HEK293 (cell line): Measurements from ENCODE around the gene MYLK.

Experiments
- ATF2 ChIP-seq: fragments of 450-650 bp; formaldehyde crosslinking; IDR thresholded peaks from 2 replicates; pipeline ENCODE4 v1.5.1; 2016; ENCODE audit warnings: missing biosample characterization, missing genetic modification characterization, low read depth
- CTCF ChIP-seq: fragments of 450-650 bp; formaldehyde crosslinking; IDR thresholded peaks from 2 replicates; pipeline ENCODE4 v1.5.1; 2016; ENCODE audit warnings: missing biosample characterization, missing genetic modification characterization
- MYNN ChIP-seq: fragments of 450-650 bp; formaldehyde crosslinking; IDR thresholded peaks from 2 replicates; pipeline ENCODE4 v1.5.1; 2016; ENCODE audit warnings: missing biosample characterization, missing genetic modification characterization, borderline replicate concordance
- ZBTB21 ChIP-seq: fragments of 450-650 bp; formaldehyde crosslinking; IDR thresholded peaks from 2 replicates; pipeline ENCODE4 v1.5.1; 2017; ENCODE audit warnings: missing biosample characterization, missing genetic modification characterization
- ZBTB26 ChIP-seq: fragments of 450-650 bp; formaldehyde crosslinking; optimal IDR thresholded peaks from 2 replicates; pipeline ENCODE3; 2016; ENCODE audit warnings: missing biosample characterization, mild to moderate bottlenecking, missing genetic modification characterization
- ZNF121 ChIP-seq: fragments of 450-650 bp; formaldehyde crosslinking; IDR thresholded peaks from 2 replicates; pipeline ENCODE4 v1.5.1; 2016; ENCODE audit warnings: missing biosample characterization, missing genetic modification characterization
- ZNF239 ChIP-seq: fragments of 450-650 bp; formaldehyde crosslinking; IDR thresholded peaks from 2 replicates; pipeline ENCODE4 v1.5.1; 2016; ENCODE audit warnings: missing biosample characterization, missing genetic modification characterization
- ZNF248 ChIP-seq: fragments of 450-650 bp; formaldehyde crosslinking; IDR thresholded peaks from 2 replicates; pipeline ENCODE4 v1.5.1; 2017; ENCODE audit warnings: missing biosample characterization, missing genetic modification characterization
- ZNF621 ChIP-seq: fragments of 450-650 bp; formaldehyde crosslinking; IDR thresholded peaks from 2 replicates; pipeline ENCODE4 v1.5.1; 2017; ENCODE audit warnings: missing biosample characterization, missing genetic modification characterization

GRCh38 chr3:123740391-123740822, 143.7 kb downstream of the MYLK start:
- TF ChIP-seq ZNF621 (tag by site-specific recombination) (no peak), CTCF (tag by site-specific recombination) (no peak), ZBTB21 (tag by site-specific recombination) (no peak), MYNN (tag by site-specific recombination) (no peak), ZBTB26 (tag by site-specific recombination) (no peak), ZNF121 (tag by site-specific recombination) (no peak), ZNF239 (tag by site-specific recombination) (no peak), ZNF248 (tag by site-specific recombination) (no peak), ATF2 (tag by site-specific recombination) (no peak)
